Activated T-cell treated with anti-CD3 and anti-CD28 coated beads, Interleukin-2, amount 50 U/mL, for 4 hours (primary cell): ENCODE data around the gene PRR23A. TPM values are rescaled to one million over a fixed set of nuclear protein-coding genes. Genes with fewer than 3 reads are reported as not detected.
"Not testable (repeated sequence)": the region's sequence is repeated elsewhere in the genome, so short reads cannot be mapped to it uniquely, and the experiment has no call there.

Experiments
- ATAC-seq, 2 donors: fragments of 200-7000 bp; cut with Tn5 transposase; one replicate each; pipeline ENCODE4 v1.10.0; 2021
- DNase-seq: peaks from one replicate; pipeline ENCODE4 v3.0.0-alpha.2; 2020
- H3K27me3 Mint-ChIP-seq: one replicate; pipeline ENCODE4 v1.8.0; 2021; ENCODE audit warnings: low read depth, mixed read lengths
- H3K36me3 Mint-ChIP-seq: one replicate; pipeline ENCODE4 v1.8.0; 2022; ENCODE audit warnings: mixed read lengths; ENCODE audit not compliant: insufficient read depth
- H3K4me1 Mint-ChIP-seq: one replicate; pipeline ENCODE4 v1.8.0; 2021; ENCODE audit warnings: low read depth, mixed read lengths
- H3K4me3 Mint-ChIP-seq: one replicate; pipeline ENCODE4 v1.8.0; 2021; ENCODE audit warnings: mild to moderate bottlenecking, moderate library complexity, mixed read lengths
- H3K9me3 Mint-ChIP-seq: one replicate; pipeline ENCODE4 v1.8.0; 2021; ENCODE audit warnings: mixed read lengths
- total RNA-seq, 3 donors: library from RNA; stranded (reverse); gene quantifications; one replicate each; pipeline ENCODE4 v1.2.1, GENCODE V29; 2021

PRR23A gene
- total RNA-seq, result not detected

DNA sequence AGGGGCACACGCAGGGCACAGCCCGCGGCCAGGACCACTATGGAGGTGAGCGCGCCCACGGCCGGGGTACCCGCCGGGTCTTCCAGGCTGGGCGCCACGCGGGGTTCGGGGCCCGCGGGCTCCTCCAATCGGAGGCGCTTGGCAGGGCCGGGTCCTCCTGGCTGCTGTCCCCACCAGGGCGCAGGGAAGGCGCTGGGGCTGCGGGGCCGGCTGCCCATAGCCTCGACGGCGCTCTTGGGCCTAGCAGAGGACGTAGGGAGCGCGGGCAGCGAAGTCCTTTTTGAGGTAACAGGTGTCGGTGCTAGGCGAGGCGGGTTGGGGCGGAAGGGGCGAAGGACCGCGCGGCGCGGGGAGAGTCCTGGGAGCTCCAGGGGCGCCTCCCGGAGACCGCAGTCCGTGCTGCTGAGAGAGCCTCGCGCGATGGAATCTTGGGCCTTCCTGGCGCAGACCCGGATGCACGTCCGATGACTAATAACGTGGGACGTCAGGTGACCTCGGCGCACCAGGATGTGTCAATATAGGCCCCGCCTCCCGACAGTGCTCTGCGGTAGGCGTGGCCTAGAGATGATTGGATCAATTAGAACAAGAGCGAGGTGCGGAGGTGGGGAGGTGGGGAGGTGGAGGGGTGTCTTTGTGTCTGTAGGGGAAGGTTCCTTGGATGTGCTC lies at the start of gene PRR23A:
Gene PRR23A, minus strand, starts transcription at position 218 of the 666 bp plus-strand sequence. Its CDS starts 0 bp downstream, at position 218.
- Mint-ChIP-seq H3K9me3 (peaks cover 32% of the 10 kb centered on the region), H3K4me3 (no peak within 1 kb of the TSS), H3K36me3 (no peaks in the 10 kb centered on the region), H3K4me1 (no peaks in the 10 kb centered on the region), H3K27me3 (peaks cover 8% of the 10 kb centered on the region)
- no peak for ATAC-seq
- DNase-seq, result no peak

DNA sequence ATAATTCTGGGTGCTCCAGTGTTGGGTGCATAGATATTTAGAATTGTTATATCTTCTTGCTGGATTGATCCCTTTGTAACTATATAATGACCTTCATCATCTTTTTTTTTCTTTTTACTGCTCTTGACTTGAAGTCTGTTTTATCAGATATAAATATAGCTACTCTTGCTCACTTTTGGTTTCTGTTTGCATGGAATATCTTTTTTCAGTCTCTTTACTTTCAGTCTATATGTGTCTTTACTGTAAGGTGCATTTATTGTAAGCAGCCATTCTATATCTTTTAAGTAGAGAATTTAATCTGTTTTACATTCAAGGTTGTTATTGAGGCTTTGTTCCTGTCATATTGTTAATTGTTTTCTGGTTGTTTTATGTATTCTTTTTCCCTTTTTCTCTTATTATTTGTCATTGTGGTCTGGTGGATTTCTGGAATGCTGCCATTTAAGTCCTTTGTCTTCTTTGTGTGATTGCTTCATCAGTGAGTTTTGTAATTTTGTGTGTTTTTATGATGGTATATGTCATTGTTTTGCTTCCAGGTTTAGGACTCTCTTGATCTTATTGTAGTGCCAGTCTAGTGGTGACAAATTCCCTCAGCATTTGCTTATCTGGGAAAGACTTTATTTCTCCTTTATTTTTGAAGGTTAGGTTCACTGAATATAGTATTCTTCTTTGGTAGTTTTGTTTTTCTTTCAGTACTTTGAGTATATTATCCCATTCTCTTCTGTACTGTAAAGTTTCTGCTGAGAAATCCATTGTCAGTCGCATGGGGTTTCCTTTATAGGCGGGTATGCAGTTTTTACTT lies 46.9 kb upstream of the PRR23A start:
- DNase-seq, result no peak
- ATAC-seq, result no peak
- H3K27me3 Mint-ChIP-seq, result no peaks in the 10 kb centered on the region
- H3K9me3 Mint-ChIP-seq, result peaks cover 22% of the 10 kb centered on the region
- H3K36me3 Mint-ChIP-seq, result no peaks in the 10 kb centered on the region
- H3K4me1 Mint-ChIP-seq, result no peaks in the 10 kb centered on the region
- no peak overlapping the region for H3K4me3 Mint-ChIP-seq

DNA sequence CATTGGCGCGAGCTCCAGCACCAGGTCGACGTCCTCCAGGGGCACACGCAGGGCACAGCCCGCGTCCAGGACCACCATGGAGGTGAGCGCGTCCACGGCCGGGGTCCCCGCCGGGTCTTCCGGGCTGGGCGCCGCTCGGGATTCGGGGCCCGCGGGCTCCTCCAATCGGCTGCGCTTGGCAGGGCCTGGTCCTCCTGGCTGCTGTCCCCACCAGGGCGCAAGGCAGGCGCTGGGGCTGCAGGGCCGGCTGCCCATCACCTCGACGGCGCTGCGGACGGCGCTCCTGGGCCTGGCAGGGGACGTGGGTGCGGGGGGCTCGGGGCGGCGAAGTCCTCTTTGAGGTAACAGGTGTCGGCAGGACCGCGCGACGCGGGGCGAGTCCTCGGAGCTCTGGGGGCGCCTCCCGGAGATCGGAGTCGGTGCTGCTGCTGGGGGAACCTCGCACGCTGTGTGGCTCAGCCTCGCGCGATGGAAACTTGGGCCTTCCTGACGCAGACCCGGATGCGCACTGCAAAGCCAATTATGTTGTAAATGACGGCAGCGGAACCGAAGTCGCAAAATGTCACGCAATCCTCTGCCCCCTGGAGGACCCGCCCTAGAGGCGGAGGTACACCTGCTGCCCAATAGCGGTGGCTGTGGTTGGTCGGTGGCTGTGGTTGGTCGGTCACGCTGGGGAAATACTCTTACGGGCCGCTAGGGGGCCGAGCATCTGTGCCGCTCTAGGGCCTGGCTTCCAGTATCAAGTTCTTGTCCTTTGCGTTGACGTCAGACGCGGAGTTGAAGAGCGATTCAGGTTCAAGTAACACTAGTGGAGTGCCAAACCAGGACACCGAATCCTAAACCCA lies 38.5 kb upstream of the PRR23A start, which contains the start of gene PRR23C:
Gene PRR23C, minus strand, starts transcription at position 527 of the 845 bp plus-strand sequence. Its CDS starts 272 bp downstream, at position 255.
- Mint-ChIP-seq H3K4me3 (no peak within 1 kb of the TSS), H3K9me3 (no peaks in the 10 kb centered on the region), H3K27me3 (peaks cover under 1% of the 10 kb centered on the region), H3K4me1 (no peaks in the 10 kb centered on the region), H3K36me3 (no peaks in the 10 kb centered on the region)
- ATAC-seq, result no peak
- no peak for DNase-seq

DNA sequence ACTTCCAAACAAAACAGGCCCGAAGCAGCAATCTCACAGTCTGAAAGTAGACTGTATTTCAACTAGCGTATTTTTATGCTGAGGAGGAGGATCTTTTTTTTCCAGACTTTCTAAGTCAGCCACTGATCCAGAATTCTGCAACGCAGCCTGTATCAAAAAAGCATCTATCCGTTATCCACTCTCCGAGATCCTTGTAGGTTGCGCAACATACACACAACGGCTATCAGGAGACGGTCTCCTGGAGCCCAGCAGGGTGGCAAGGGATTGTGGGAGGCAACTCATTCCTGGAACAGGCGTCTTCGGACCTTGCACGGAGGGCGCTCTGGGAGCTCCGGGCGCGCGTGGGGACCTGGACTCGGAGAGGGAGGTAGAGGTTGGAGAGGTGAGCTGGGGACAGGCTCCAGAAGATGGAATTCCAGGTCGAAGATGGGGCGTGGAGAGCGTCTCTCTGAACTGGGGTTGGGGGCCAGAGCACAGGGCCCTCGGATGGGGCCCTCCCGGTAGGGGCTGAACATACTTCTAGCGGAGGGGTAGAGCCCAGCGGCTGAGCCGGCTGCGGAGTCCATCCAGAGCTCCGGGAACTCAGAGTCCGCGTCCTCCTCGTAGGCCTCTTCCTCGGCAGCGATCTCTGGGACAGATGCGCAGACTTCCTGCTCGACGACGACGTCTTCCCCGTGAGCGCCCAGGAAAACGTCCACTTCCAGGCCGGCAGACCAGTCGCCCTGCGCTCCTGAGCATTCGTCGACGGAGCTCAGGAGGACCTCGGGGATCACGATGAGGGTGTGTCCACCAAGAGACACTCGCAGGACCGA lies 37.7 kb upstream of the PRR23A start:
- H3K27me3 Mint-ChIP-seq, result peaks cover 3% of the 10 kb centered on the region
- H3K4me3 Mint-ChIP-seq, result no peak overlapping the region
- H3K9me3 Mint-ChIP-seq, result no peaks in the 10 kb centered on the region
- DNase-seq (no peak), ATAC-seq (no peak)
- no peaks in the 10 kb centered on the region for H3K4me1 Mint-ChIP-seq
- H3K36me3 Mint-ChIP-seq, result no peaks in the 10 kb centered on the region

DNA sequence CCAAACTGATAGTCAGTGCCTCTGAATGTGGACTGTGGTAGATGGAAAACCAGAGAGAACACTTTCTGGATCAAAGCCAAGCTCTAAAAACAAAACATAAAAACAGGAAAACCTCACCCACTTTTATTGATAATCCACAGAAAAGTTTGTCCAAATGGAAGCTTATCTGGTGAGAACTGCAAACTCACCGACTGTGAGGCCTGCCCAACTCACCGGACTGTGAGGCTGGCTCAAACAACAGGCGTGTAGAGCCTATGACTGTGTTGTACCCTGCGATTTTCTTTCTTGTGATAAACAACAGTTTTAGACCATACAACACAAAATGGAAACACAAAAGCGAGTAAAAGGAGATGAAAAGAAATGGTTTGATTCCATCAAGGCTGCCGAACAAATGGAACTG lies 31.4 kb upstream of the PRR23A start:
- DNase-seq, result no peak
- no peaks in the 10 kb centered on the region for H3K9me3 Mint-ChIP-seq
- H3K27me3 Mint-ChIP-seq, result peaks cover 8% of the 10 kb centered on the region
- no peaks in the 10 kb centered on the region for H3K36me3 Mint-ChIP-seq
- H3K4me1 Mint-ChIP-seq, result no peaks in the 10 kb centered on the region
- no peak overlapping the region for H3K4me3 Mint-ChIP-seq
- ATAC-seq, result no peak

DNA sequence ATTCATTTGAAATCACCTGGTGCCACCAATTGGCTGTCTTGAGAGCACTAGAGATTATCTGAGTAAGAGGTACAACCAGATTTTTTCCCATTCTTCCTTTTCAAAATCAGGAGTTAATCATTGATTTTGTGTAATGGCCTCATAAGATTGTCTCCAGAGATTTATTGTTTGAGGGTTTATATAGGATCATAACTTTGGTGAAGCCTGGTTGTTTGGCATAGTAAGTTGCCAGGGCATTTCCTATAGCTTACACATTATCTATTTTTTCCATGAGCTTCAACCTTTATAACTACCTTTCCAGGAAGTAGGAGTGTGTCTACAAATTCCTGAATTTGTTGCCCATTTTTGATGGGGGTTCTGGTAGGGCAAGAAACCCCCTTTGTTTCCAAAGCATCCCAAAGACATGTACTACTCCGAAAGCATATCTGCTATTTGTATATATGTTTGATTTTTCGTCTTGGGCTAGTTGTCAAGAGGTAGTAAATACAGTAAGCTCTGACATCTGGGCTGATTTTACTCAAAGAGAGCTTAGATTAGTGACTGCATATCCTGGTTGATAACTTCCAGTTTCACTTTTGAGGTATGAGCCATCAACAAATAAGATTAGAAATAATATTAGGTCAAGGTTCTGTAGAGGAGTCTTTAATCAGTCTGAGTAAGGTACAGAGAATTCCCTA lies 26.4 kb upstream of the PRR23A start:
- no peaks in the 10 kb centered on the region for H3K4me1 Mint-ChIP-seq
- no peak overlapping the region for H3K4me3 Mint-ChIP-seq
- ATAC-seq (no peak), DNase-seq (no peak)
- H3K27me3 Mint-ChIP-seq, result peaks cover 3% of the 10 kb centered on the region
- peaks cover 12% of the 10 kb centered on the region for H3K9me3 Mint-ChIP-seq
- H3K36me3 Mint-ChIP-seq, result no peaks in the 10 kb centered on the region

DNA sequence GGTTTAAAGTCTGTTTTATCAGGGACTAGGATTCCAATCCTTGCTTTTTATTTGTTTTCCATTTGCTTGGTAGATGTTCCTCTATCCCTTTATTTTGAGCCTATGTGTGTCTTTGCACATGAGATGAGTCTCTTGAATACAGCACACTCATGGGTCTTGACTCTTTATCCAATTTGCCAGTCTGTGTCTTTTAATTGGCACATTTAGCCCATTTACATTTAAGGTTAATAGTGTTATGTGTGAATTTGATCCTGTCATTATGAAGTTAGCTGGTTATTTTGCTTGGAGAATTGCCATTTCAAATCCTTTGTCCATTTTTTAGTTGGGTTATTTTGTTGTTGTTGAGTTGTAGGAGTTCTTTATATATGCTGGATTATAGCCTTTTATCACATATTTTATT lies 24.5 kb upstream of the PRR23A start:
- not testable (repeated sequence) for ATAC-seq, DNase-seq, H3K4me3 Mint-ChIP-seq, H3K4me1 Mint-ChIP-seq, H3K27me3 Mint-ChIP-seq, H3K36me3 Mint-ChIP-seq
- peaks cover 12% of the 10 kb centered on the region for H3K9me3 Mint-ChIP-seq

DNA sequence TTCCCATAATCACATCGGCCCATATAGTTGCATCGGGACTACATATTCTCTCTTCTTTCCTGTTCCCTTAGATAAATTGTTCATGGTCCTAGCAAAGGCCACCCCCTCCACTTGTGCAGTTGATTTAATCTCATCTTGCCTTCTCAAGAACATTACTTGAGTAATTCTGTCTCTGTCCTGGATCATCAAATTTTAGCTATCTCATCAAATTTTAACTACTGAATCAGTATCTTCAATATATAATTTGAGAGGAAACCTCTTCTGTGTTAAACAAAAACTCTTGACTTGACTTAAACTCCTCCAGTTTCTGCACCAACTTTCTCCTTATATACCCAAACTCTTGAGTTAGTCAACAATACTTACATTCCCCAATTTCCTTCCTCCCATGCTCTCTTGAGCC lies 18.9 kb upstream of the PRR23A start:
- H3K27me3 Mint-ChIP-seq, result peaks cover 1% of the 10 kb centered on the region
- DNase-seq (no peak), ATAC-seq (no peak)
- H3K36me3 Mint-ChIP-seq, result no peaks in the 10 kb centered on the region
- H3K4me3 Mint-ChIP-seq, result no peak overlapping the region
- peaks cover 1% of the 10 kb centered on the region for H3K9me3 Mint-ChIP-seq
- no peaks in the 10 kb centered on the region for H3K4me1 Mint-ChIP-seq

DNA sequence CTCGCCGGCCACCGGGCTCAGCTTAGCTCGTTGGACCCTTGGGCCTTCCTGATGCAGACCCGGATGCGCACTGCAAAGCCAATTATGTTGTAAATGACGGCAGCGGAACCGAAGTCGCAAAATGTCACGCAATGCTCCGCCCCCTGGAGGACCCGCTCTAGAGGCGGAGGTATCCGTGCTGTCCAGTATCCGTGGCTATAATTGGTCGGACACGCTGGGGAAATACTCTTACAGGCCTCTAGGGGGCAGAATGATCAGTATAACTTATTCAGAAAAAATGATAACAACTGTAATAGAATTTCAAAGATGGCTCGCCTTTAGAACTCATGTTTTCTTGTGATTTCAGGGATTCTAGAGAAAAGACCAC lies 14.8 kb upstream of the PRR23A start, which contains the start of gene PRR23B:
Gene PRR23B, minus strand, starts transcription at position 59 of the 367 bp plus-strand sequence. CDS start 265 bp downstream, outside the sequence.
- ATAC-seq (no peak), DNase-seq (no peak)
- H3K4me3 Mint-ChIP-seq, result no peak within 1 kb of the TSS
- H3K4me1 Mint-ChIP-seq, result no peaks in the 10 kb centered on the region
- no peaks in the 10 kb centered on the region for H3K36me3 Mint-ChIP-seq
- H3K9me3 Mint-ChIP-seq, result peaks cover 9% of the 10 kb centered on the region
- peaks cover 3% of the 10 kb centered on the region for H3K27me3 Mint-ChIP-seq

DNA sequence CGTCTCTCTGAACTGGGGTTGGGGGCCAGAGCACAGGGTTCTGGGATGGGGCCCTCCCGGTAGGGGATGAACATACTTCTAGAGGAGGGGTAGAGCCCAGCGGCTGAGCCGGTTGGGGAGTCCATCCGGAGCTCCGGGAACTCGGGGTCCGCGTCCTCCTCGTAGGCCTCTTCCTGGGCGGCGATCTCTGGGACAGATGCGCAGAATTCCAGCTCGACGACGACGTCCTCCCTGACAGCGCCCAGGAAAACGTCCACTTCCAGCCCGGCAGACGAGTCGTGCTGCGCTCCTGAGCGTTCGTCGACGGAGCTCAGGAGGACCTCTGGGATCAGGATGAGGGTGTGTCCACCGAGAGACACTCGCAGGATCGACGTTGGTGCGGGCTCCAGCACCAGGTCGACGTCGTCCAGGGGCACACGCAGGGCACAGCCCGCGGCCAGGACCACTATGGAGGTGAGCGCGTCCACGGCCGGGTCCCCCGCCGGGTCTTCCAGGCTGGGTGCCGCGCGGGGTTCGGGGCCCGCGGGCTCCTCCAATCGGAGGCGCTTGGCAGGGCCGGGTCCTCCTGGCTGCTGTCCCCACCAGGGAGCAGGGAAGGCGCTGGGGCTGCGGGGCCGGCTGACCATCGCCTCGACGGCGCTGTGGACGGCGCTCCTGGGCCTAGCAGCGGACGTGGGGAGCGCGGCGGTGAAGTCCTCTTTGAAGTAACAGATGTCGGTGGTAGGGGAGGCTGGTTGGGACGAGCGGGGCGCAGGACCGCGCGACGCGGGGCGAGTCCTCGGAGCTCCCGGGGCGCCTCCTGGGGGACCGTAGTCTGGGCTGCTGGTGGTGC lies 14.2 kb upstream of the PRR23A start:
- H3K4me3 Mint-ChIP-seq, result no peak overlapping the region
- H3K9me3 Mint-ChIP-seq, result peaks cover 9% of the 10 kb centered on the region
- H3K4me1 Mint-ChIP-seq, result no peaks in the 10 kb centered on the region
- ATAC-seq, result no peak
- peaks cover 3% of the 10 kb centered on the region for H3K27me3 Mint-ChIP-seq
- H3K36me3 Mint-ChIP-seq, result no peaks in the 10 kb centered on the region
- no peak for DNase-seq

DNA sequence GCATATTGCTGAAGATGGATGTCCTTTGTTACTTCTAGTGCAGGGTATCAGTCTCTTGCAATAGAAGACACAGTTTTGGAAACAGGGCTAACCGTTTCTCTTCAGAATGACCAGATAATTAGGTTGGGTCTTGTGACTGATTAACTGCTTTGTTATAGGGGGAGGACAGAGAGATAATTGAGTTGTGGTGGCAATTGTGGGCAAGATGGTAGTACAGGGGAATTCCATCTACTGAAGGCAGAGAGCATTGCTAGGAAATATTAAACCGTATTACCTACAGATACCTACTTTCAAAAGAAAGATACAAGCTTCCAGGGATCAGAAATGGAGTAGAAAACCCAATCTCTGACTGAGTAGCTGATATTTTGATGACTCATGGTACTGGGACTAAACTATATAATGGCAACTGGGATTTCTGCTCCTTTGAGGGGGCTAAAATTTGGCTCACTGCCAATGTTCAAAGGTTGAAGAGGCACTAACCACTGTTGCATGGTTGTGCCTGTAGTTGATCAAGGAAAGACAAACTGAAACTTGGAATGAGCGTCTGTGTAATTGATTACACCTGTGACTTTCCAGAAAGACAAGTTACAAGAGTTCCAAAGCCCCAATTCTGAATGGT lies 10.5 kb upstream of the PRR23A start:
- Mint-ChIP-seq H3K4me1 (no peaks in the 10 kb centered on the region), H3K36me3 (no peaks in the 10 kb centered on the region), H3K27me3 (peaks cover 7% of the 10 kb centered on the region), H3K9me3 (peaks cover 16% of the 10 kb centered on the region), H3K4me3 (no peak overlapping the region)
- DNase-seq (no peak), ATAC-seq (no peak)

DNA sequence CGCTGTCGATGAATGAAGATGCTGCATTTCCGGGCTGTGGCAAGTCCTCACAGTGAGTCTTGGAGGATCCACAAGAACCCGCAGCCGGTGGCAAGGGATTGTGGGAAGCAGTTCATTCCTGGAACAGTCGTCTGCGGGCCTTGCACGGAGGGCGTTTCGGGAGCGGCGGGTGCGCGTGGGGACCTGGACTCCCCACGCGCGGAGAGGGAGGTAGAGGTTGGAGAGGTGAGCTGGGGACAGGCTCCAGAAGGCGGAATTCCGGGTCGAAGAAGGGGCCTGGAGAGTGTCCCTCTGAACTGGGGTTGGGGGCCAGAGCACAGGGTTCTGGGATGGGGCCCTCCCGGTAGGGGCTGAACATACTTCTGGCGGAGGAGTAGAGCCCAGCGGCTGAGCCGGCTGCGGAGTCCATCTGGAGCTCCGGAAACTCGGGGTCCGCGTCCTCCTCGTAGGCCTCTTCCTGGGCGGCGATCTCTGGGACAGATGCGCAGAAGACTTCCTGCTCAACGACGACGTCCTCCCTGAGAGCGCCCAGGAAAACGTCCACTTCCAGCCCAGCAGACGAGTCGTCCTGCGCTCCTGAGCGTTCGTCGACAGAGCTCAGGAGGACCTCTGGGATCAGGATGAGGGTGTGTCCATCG lies 593 bp downstream of the PRR23A start:
- no peak for DNase-seq
- Mint-ChIP-seq H3K36me3 (no peaks in the 10 kb centered on the region), H3K4me3 (no peak overlapping the region), H3K27me3 (peaks cover 8% of the 10 kb centered on the region), H3K9me3 (peaks cover 29% of the 10 kb centered on the region), H3K4me1 (no peaks in the 10 kb centered on the region)
- ATAC-seq, result no peak
